Left ventricle myocardium inferior (tissue), 1 donor: ENCODE results near the gene HLF. TPM values are rescaled to one million over a fixed set of nuclear protein-coding genes. Genes with fewer than 3 reads are reported as not detected.

Experiments used
- DNase-seq: peaks from one replicate; pipeline ENCODE4 v3.0.0-alpha.2; 2020
- H3K27ac ChIP-seq: fragments of 200-600 bp; replicated peaks from 2 replicates; pipeline ENCODE4 v1.8.0; 2021
- H3K27me3 ChIP-seq: fragments of 200-600 bp; 2 replicates; pipeline ENCODE4 v1.8.0; 2021; ENCODE audit warnings: low read depth
- H3K36me3 ChIP-seq: fragments of 200-600 bp; 2 replicates; pipeline ENCODE4 v1.8.0; 2021
- H3K4me1 ChIP-seq: fragments of 200-600 bp; 2 replicates; pipeline ENCODE4 v1.8.0; 2021
- H3K4me3 ChIP-seq: fragments of 200-600 bp; 2 replicates; pipeline ENCODE4 v1.8.0; 2021; ENCODE audit warnings: mild to moderate bottlenecking, moderate library complexity
- H3K9me3 ChIP-seq: fragments of 200-600 bp; replicated peaks from 2 replicates; pipeline ENCODE4 v1.8.0; 2021
- intact Hi-C: fragments of 100-400 bp; cut with micrococcal nuclease; formaldehyde crosslinking; loops from one replicate; pipeline ENCODE4 v1.11.0; 2022
- total RNA-seq: library from RNA; stranded (reverse); fragmentation: NEBNext Ultra II Directional; extraction: Animal tissue kit (Norgen Biotek cat#: 25700); gene quantifications from one replicate; pipeline ENCODE4 v1.2.1, GENCODE V29; 2021
- TF ChIP-seq, protein P1 (sequence below): fragments of 200-600 bp; IDR thresholded peaks from 2 replicates; pipeline ENCODE4 v1.8.0; 2021; ENCODE audit warnings: antibody characterized with exemption, mild to moderate bottlenecking, borderline replicate concordance
- donor health status: DM: no; HTN: yes; CAD: no; lungs with severe emphysema.

The HLF gene
- total RNA-seq, 1 donor from 2014 or later = 22.6 TPM

DNA sequence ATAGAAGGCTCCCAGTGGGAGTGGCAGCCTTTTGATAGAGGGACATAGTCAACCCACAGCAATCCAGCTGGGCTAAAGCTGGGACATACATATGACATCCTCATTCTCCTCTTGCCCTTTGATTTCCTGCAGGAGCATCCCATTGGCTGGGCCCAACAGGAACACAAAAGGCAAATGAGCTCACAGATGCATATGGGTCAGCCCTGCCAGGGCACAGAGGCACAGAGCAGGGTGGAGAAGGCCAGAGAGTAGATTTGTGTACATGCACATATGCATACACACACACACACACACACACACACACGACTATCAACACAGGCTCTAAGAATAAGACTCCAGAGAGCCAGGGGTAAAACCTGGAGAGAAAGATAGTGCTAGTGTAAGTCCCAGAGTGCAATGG lies 98.3 kb downstream of the HLF start:
- Histone ChIP-seq H3K27ac (no peak overlapping the region), H3K9me3 (peaks cover 16% of the 10 kb centered on the region), H3K4me1 (no peaks in the 10 kb centered on the region), H3K36me3 (no peaks in the 10 kb centered on the region), H3K27me3 (no peaks in the 10 kb centered on the region), H3K4me3 (no peak overlapping the region)
- DNase-seq = no peak
- TF ChIP-seq, protein P1, sequence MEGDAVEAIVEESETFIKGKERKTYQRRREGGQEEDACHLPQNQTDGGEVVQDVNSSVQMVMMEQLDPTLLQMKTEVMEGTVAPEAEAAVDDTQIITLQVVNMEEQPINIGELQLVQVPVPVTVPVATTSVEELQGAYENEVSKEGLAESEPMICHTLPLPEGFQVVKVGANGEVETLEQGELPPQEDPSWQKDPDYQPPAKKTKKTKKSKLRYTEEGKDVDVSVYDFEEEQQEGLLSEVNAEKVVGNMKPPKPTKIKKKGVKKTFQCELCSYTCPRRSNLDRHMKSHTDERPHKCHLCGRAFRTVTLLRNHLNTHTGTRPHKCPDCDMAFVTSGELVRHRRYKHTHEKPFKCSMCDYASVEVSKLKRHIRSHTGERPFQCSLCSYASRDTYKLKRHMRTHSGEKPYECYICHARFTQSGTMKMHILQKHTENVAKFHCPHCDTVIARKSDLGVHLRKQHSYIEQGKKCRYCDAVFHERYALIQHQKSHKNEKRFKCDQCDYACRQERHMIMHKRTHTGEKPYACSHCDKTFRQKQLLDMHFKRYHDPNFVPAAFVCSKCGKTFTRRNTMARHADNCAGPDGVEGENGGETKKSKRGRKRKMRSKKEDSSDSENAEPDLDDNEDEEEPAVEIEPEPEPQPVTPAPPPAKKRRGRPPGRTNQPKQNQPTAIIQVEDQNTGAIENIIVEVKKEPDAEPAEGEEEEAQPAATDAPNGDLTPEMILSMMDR = no peak
- intact Hi-C loops = no loop called here

DNA sequence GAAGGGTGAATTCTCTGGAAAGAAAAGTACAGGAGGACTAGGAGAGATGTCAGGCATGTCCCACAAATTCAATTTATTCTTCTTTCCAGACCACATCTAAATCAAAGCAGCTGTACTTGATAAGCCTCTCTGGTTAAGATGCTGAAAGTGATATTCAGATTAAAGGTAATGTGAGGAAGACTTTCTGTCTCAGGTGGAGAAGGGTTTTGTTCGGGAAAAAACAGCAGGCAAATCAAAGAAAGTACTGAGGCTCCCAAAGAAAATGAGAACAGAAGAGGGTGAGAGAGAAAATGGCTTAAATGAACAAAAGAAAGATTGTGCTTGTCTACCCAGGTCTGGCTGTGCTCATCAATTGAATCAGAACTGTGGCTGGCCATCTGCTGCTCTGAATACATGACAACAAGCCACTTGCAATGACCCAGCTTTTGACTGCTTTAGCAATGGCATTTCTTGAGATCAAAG lies 101.3 kb downstream of the HLF start:
- Histone ChIP-seq H3K27me3 (no peaks in the 10 kb centered on the region), H3K36me3 (no peaks in the 10 kb centered on the region), H3K4me1 (no peaks in the 10 kb centered on the region), H3K9me3 (peaks cover 5% of the 10 kb centered on the region), H3K4me3 (no peak overlapping the region), H3K27ac (no peak overlapping the region)
- intact Hi-C loops = no loop called here
- no peak for DNase-seq
- TF ChIP-seq, protein P1 = no peak

DNA sequence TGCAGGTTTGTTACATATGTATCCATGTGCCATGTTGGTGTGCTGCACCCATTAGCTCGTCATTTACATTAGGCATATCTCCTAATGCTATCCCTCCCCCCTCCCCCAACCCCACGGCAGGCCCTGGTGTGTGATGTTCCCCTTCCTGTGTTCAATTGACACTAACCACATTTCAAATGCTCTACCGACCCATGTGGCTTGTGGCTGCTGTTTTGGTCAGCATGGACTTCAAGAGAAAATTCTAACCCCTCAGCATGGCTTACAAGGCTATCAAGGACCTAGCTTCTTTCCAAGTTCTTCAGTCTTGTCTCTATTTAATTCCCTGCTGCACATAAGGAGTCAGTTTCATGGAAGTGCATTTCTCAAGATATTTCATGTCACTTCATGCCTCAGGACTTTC lies 103.9 kb downstream of the HLF start:
- DNase-seq = no peak
- intact Hi-C loops = no loop called here
- Histone ChIP-seq H3K27me3 (no peaks in the 10 kb centered on the region), H3K4me1 (no peaks in the 10 kb centered on the region), H3K27ac (no peak overlapping the region), H3K4me3 (no peak overlapping the region), H3K9me3 (peaks cover 4% of the 10 kb centered on the region), H3K36me3 (no peaks in the 10 kb centered on the region)
- TF ChIP-seq, protein P1 = no peak

Other genes with a start within 250 kb of the HLF start
- gene MMD, start 156.9 kb downstream of the HLF start, total RNA-seq = 9.5 TPM
- gene SMIM36, start 246.5 kb downstream of the HLF start, total RNA-seq = not detected